ENCODE data around the gene ALK. TPM values are rescaled to one million over a fixed set of nuclear protein-coding genes. Genes with fewer than 3 reads are reported as not detected.

The ALK gene
- total RNA-seq, 4 donors from 2014 or later, result 0.88 to 1.3 (median 1.3) TPM; not detected in 1

GRCh38 chr2:29281086-29281915 is 640.1 kb downstream of the ALK start:
- no peak overlapping the region for H3K27ac ChIP-seq
- no peaks in the 10 kb centered on the region for H3K4me1 ChIP-seq
- no peak for DNase-seq
- H3K27me3 ChIP-seq, result no peaks in the 10 kb centered on the region
- TF ChIP-seq CTCF (IDR thresholded peaks at IDR 0.05) (no peak), POLR2A (IDR thresholded peaks at IDR 0.05) (no peak)
- no peaks in the 10 kb centered on the region for H3K9me3 ChIP-seq
- no peak overlapping the region for H3K4me3 ChIP-seq
- no peaks in the 10 kb centered on the region for H3K36me3 ChIP-seq

- DNase-seq, result no peak
- TF ChIP-seq CTCF (IDR thresholded peaks at IDR 0.05) (no peak), POLR2A (IDR thresholded peaks at IDR 0.05) (no peak)
- no peaks in the 10 kb centered on the region for H3K36me3 ChIP-seq
- H3K9me3 ChIP-seq, result no peaks in the 10 kb centered on the region
- H3K27ac ChIP-seq, result no peak overlapping the region
- H3K4me1 ChIP-seq, result no peaks in the 10 kb centered on the region
- no peaks in the 10 kb centered on the region for H3K27me3 ChIP-seq
- H3K4me3 ChIP-seq, result no peak overlapping the region
These were observed 642.4 kb downstream of the ALK start for GRCh38 chr2:29278966-29279365.

- TF ChIP-seq CTCF (IDR thresholded peaks at IDR 0.05), result no peak
- no peak for TF ChIP-seq POLR2A (IDR thresholded peaks at IDR 0.05)
- no peaks in the 10 kb centered on the region for H3K4me1 ChIP-seq
- H3K27ac ChIP-seq, result no peak overlapping the region
- no peak for DNase-seq
- H3K36me3 ChIP-seq, result no peaks in the 10 kb centered on the region
- H3K4me3 ChIP-seq, result no peak overlapping the region
- no peaks in the 10 kb centered on the region for H3K9me3 ChIP-seq
- no peaks in the 10 kb centered on the region for H3K27me3 ChIP-seq
These were observed 645.2 kb downstream of the ALK start for GRCh38 chr2:29276151-29276550.

GRCh38 chr2:29275186-29275585 is 646.2 kb downstream of the ALK start:
- Histone ChIP-seq H3K27ac (no peak overlapping the region), H3K4me1 (no peaks in the 10 kb centered on the region), H3K27me3 (no peaks in the 10 kb centered on the region), H3K4me3 (no peak overlapping the region), H3K36me3 (no peaks in the 10 kb centered on the region), H3K9me3 (no peaks in the 10 kb centered on the region)
- no peak for DNase-seq
- TF ChIP-seq CTCF (IDR thresholded peaks at IDR 0.05) (no peak), POLR2A (IDR thresholded peaks at IDR 0.05) (no peak)

GRCh38 chr2:29273685-29274611 is 647.4 kb downstream of the ALK start:
- no peak overlapping the region for H3K4me3 ChIP-seq
- no peaks in the 10 kb centered on the region for H3K4me1 ChIP-seq
- no peak overlapping the region for H3K27ac ChIP-seq
- no peaks in the 10 kb centered on the region for H3K27me3 ChIP-seq
- H3K9me3 ChIP-seq, result no peaks in the 10 kb centered on the region
- TF ChIP-seq CTCF (IDR thresholded peaks at IDR 0.05) (no peak), POLR2A (IDR thresholded peaks at IDR 0.05) (no peak)
- no peaks in the 10 kb centered on the region for H3K36me3 ChIP-seq
- no peak for DNase-seq

All from Peyer's patch (tissue), 4 donors.